Peyer's patch (tissue), 4 donors: ENCODE results near the gene WIPF1. TPM values are rescaled to one million over a fixed set of nuclear protein-coding genes. Genes with fewer than 3 reads are reported as not detected.

ENCODE experiments used
- DNase-seq, 3 donors: peaks; one replicate each; pipeline ENCODE4 v3.0.0-alpha.2; 2017 to 2019
- H3K27ac ChIP-seq, 4 donors: fragments of 200-600 bp; sonication (generic); one replicate each; pipeline ENCODE4 v1.5.1; 2016 to 2019
- H3K27me3 ChIP-seq, 2 donors: fragments of 200-600 bp; sonication (generic); one replicate each; pipeline ENCODE4 v1.5.1; 2019
- H3K36me3 ChIP-seq, 3 donors: fragments of 200-600 bp; sonication (generic); one replicate each; pipeline ENCODE4 v1.5.1; 2016 to 2019
- H3K4me1 ChIP-seq, 4 donors: fragments of 200-600 bp; sonication (generic); one replicate each; pipeline ENCODE4 v1.5.1; 2016 to 2019
- H3K4me3 ChIP-seq, 4 donors: fragments of 200-600 bp; sonication (generic); 1 replicate in 3 of 4; 2 replicates in 1 of 4; pipeline ENCODE4 v1.5.1; 2016 to 2019; ENCODE audit warnings: mild to moderate bottlenecking in 1 of 4
- H3K9me3 ChIP-seq, 4 donors: fragments of 200-600 bp; sonication (generic); one replicate each; pipeline ENCODE4 v1.5.1; 2016 to 2019; ENCODE audit warnings: mild to moderate bottlenecking in 1 of 4
- POLR2A ChIP-seq, 2 donors: fragments of 450-650 bp; IDR thresholded peaks; one replicate each; pipeline ENCODE4 v1.5.1; 2017; ENCODE audit warnings: antibody characterized with exemption in 2 of 2, mild to moderate bottlenecking in 2 of 2, moderate library complexity in 2 of 2
- total RNA-seq, 4 donors: library from RNA; depleted of rRNA; stranded (reverse); fragments of >200 nt; gene quantifications; one replicate each; pipeline ENCODE4 v1.1.0, GENCODE V29; 2016
- TF ChIP-seq, protein P1 (sequence below), 6 experiments: fragments of 450-650 bp in 4 of 6; fragments of 200-600 bp in 2 of 6; sonication (generic) in 1 of 6; IDR thresholded peaks; one replicate each; pipeline ENCODE4 v1.5.1; 2017 to 2019; ENCODE audit warnings: antibody characterized with exemption in 6 of 6, mild to moderate bottlenecking in 3 of 6, moderate library complexity in 1 of 6

Gene WIPF1
- total RNA-seq, 4 donors from 2014 or later, result 7.4 to 81.7 (median 17.3) TPM

GRCh38 chr2:174627216-174627615 lies 29.6 kb upstream of the WIPF1 start:
- no peak for DNase-seq
- TF ChIP-seq, protein P1, sequence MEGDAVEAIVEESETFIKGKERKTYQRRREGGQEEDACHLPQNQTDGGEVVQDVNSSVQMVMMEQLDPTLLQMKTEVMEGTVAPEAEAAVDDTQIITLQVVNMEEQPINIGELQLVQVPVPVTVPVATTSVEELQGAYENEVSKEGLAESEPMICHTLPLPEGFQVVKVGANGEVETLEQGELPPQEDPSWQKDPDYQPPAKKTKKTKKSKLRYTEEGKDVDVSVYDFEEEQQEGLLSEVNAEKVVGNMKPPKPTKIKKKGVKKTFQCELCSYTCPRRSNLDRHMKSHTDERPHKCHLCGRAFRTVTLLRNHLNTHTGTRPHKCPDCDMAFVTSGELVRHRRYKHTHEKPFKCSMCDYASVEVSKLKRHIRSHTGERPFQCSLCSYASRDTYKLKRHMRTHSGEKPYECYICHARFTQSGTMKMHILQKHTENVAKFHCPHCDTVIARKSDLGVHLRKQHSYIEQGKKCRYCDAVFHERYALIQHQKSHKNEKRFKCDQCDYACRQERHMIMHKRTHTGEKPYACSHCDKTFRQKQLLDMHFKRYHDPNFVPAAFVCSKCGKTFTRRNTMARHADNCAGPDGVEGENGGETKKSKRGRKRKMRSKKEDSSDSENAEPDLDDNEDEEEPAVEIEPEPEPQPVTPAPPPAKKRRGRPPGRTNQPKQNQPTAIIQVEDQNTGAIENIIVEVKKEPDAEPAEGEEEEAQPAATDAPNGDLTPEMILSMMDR (IDR thresholded peaks at IDR 0.05), result no peak
- no peak for TF ChIP-seq POLR2A (IDR thresholded peaks at IDR 0.05)

GRCh38 chr2:174624895-174625430 lies 27.4 kb upstream of the WIPF1 start:
- no peak for DNase-seq
- H3K4me1 ChIP-seq, result no peaks in the 10 kb centered on the region
- H3K4me3 ChIP-seq, result no peak overlapping the region
- H3K27me3 ChIP-seq, result no peaks in the 10 kb centered on the region
- TF ChIP-seq, protein P1 (IDR thresholded peaks at IDR 0.05), result no peak
- no peak for TF ChIP-seq POLR2A (IDR thresholded peaks at IDR 0.05)
- H3K9me3 ChIP-seq, result no peaks in the 10 kb centered on the region
- H3K36me3 ChIP-seq, result peaks cover 0 to 4% (median 0%) of the 10 kb centered on the region in 3 donors
- no peak overlapping the region for H3K27ac ChIP-seq

More at GRCh38 chr2:174627216-174627615, 29.6 kb upstream of the WIPF1 start:
- H3K4me1 ChIP-seq, result peaks cover 0 to 6% (median 0%) of the 10 kb centered on the region in 4 donors
- H3K27me3 ChIP-seq, result no peaks in the 10 kb centered on the region
- no peak overlapping the region for H3K27ac ChIP-seq
- no peak overlapping the region for H3K4me3 ChIP-seq
- no peaks in the 10 kb centered on the region for H3K9me3 ChIP-seq
- no peaks in the 10 kb centered on the region for H3K36me3 ChIP-seq

GRCh38 chr2:174623690-174624089 lies 26.1 kb upstream of the WIPF1 start:
- peaks cover 0 to 4% (median 0%) of the 10 kb centered on the region in 3 donors for H3K36me3 ChIP-seq
- TF ChIP-seq POLR2A (IDR thresholded peaks at IDR 0.05), result no peak
- TF ChIP-seq, protein P1 (IDR thresholded peaks at IDR 0.05), result no peak
- H3K27ac ChIP-seq, result no peak overlapping the region
- H3K4me3 ChIP-seq, result no peak overlapping the region
- H3K9me3 ChIP-seq, result no peaks in the 10 kb centered on the region
- no peaks in the 10 kb centered on the region for H3K4me1 ChIP-seq
- H3K27me3 ChIP-seq, result no peaks in the 10 kb centered on the region
- DNase-seq, result no peak

GRCh38 chr2:174623106-174623637 lies 25.6 kb upstream of the WIPF1 start:
- H3K4me1 ChIP-seq, result no peaks in the 10 kb centered on the region
- peaks cover 0 to 4% (median 0%) of the 10 kb centered on the region in 3 donors for H3K36me3 ChIP-seq
- H3K27ac ChIP-seq, result no peak overlapping the region
- no peak overlapping the region for H3K4me3 ChIP-seq
- TF ChIP-seq POLR2A (IDR thresholded peaks at IDR 0.05), result no peak
- TF ChIP-seq, protein P1 (IDR thresholded peaks at IDR 0.05), result no peak
- DNase-seq, result no peak
- no peaks in the 10 kb centered on the region for H3K9me3 ChIP-seq
- no peaks in the 10 kb centered on the region for H3K27me3 ChIP-seq

DNA sequence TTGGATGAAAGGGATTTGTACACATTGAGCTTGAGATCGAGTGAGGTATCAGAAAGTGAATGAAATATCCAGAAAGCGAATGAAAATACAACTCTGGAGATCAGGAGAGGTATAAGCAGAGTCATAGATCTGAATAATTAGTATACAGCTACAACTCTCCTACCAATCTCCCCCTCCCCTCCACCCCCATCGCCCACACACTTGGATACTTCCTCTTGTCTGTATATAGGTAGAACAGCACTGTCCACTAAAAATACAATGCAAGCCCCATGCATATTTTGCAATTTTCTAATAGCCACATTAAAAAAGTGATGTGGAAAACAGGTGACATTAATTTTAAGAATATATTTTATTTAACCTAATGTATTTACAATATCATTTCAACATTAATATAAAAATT lies 23.7 kb upstream of the WIPF1 start:
- H3K27ac ChIP-seq, result no peak overlapping the region
- no peak for TF ChIP-seq POLR2A (IDR thresholded peaks at IDR 0.05)
- TF ChIP-seq, protein P1 (IDR thresholded peaks at IDR 0.05), result no peak
- H3K36me3 ChIP-seq, result peaks cover 0 to 4% (median 0%) of the 10 kb centered on the region in 3 donors
- H3K4me3 ChIP-seq, result no peak overlapping the region
- H3K9me3 ChIP-seq, result no peaks in the 10 kb centered on the region
- no peaks in the 10 kb centered on the region for H3K27me3 ChIP-seq
- no peak for DNase-seq
- H3K4me1 ChIP-seq, result peaks cover 0 to 2% (median 0%) of the 10 kb centered on the region in 4 donors
